Endothelial cell of umbilical vein (primary cell): ENCODE measurements around the gene SLC12A4. TPM values are rescaled to one million over a fixed set of nuclear protein-coding genes. Genes with fewer than 3 reads are reported as not detected.

Source experiments
- BruUV-seq: library from RNA; stranded (reverse); fragments of 400-500 nt; replicated peaks from 2 replicates; lab custom pipeline; 2021; lab: Mats Ljungman, UMichigan
- CTCF ChIA-PET: fragments of 300-600, 350-600 bp; sonication (Branson Sonifier 250); formaldehyde crosslinking; loops from one replicate; lab custom pipeline; 2021; ENCODE audit warnings: antibody characterized with exemption, inconsistent platforms; lab: Charles Lee
- POLR2A ChIA-PET: fragments of 300-600, 350-600 bp; sonication (Branson Sonifier 250); formaldehyde crosslinking; loops from one replicate; lab custom pipeline; 2021; ENCODE audit warnings: antibody characterized with exemption, inconsistent platforms; lab: Charles Lee
- DNase-seq: peaks from one replicate; pipeline ENCODE4 v3.0.0-alpha.2; 2011; ENCODE audit warnings: low read depth, low spot score
- FAIRE-seq: peaks from 2 replicates; lab custom pipeline; 2011; peaks lifted over from hg19 to GRCh38; lab: Jason Lieb, UNC
- H2AFZ ChIP-seq: 2 replicates; pipeline ENCODE4 v1.6.0; 2012; ENCODE audit warnings: low read depth, low read length, control low read depth, inconsistent platforms
- H3K27ac ChIP-seq: 2 replicates; pipeline ENCODE4 v1.5.1; 2011; ENCODE audit warnings: low read depth, mild to moderate bottlenecking, control low read depth, low read length, moderate library complexity; ENCODE audit not compliant: insufficient read depth
- H3K27me3 ChIP-seq, 2 experiments: 2 replicates each; pipeline versions ENCODE4 v1.6.0 to v1.6.1; 2011; ENCODE audit warnings: low read length in 2 of 2, mixed read lengths in 1 of 2; ENCODE audit not compliant: control insufficient read depth in 2 of 2, insufficient read depth in 2 of 2
- H3K36me3 ChIP-seq, 2 experiments: 2 replicates in 1 of 2; 3 replicates in 1 of 2; pipeline ENCODE4 v1.5.1; 2011; ENCODE audit warnings: low read length in 2 of 2, mild to moderate bottlenecking in 1 of 2, moderate library complexity in 1 of 2; ENCODE audit not compliant: control insufficient read depth in 2 of 2, insufficient read depth in 2 of 2; ENCODE audit errors: extremely low read depth in 1 of 2
- H3K4me1 ChIP-seq: 3 replicates; pipeline ENCODE4 v1.5.1; 2011; ENCODE audit warnings: mild to moderate bottlenecking, low read length; ENCODE audit not compliant: control insufficient read depth, insufficient read depth; ENCODE audit errors: extremely low read depth
- H3K4me2 ChIP-seq: 2 replicates; pipeline ENCODE4 v1.6.1; 2011; ENCODE audit warnings: low read length, control low read depth, mixed read lengths; ENCODE audit not compliant: insufficient read depth
- H3K4me3 ChIP-seq, 3 experiments: fragments of 200-600 bp in 1 of 3; sonication (generic), shearing (Covaris generic) in 1 of 3; replicated peaks in 1 of 3; 2 replicates each; pipeline ENCODE4 v1.5.1; 2011 to 2016; ENCODE audit warnings: control low read depth in 3 of 3, low read length in 3 of 3, mild to moderate bottlenecking in 2 of 3, inconsistent platforms in 1 of 3, low read depth in 1 of 3, moderate library complexity in 1 of 3; ENCODE audit not compliant: insufficient read depth in 1 of 3
- H3K79me2 ChIP-seq: 2 replicates; pipeline ENCODE4 v1.6.0; 2012; ENCODE audit warnings: low read length, inconsistent platforms; ENCODE audit not compliant: control insufficient read depth, insufficient read depth
- H3K9ac ChIP-seq: replicated peaks from 2 replicates; pipeline ENCODE3; 2011; ENCODE audit warnings: low read length, control low read depth; ENCODE audit not compliant: insufficient read depth; ENCODE audit errors: extremely low read depth
- H3K9me1 ChIP-seq: replicated peaks from 3 replicates; pipeline ENCODE4 v1.6.0; 2011; ENCODE audit warnings: mild to moderate bottlenecking, low read length; ENCODE audit not compliant: control insufficient read depth, insufficient read depth; ENCODE audit errors: extremely low read depth
- H3K9me3 ChIP-seq: replicated peaks from 2 replicates; pipeline ENCODE4 v1.5.1; 2012; ENCODE audit warnings: low read length, inconsistent platforms; ENCODE audit not compliant: control insufficient read depth, insufficient read depth
- H4K20me1 ChIP-seq: replicated peaks from 2 replicates; pipeline ENCODE3; 2011; ENCODE audit warnings: mild to moderate bottlenecking, low read length; ENCODE audit not compliant: control insufficient read depth, insufficient read depth; ENCODE audit errors: extremely low read depth
- EZH2 ChIP-seq: IDR thresholded peaks from 2 replicates; pipeline ENCODE4 v1.6.1; 2012; ENCODE audit warnings: borderline replicate concordance, low read depth, mild to moderate bottlenecking, moderate library complexity, low read length, inconsistent platforms; ENCODE audit not compliant: severe bottlenecking
- FOS ChIP-seq: IDR thresholded peaks from 2 replicates; pipeline ENCODE4 v1.6.1; 2011; ENCODE audit warnings: mild to moderate bottlenecking, low read length, moderate library complexity, borderline replicate concordance; ENCODE audit not compliant: insufficient read depth
- GATA2 ChIP-seq: IDR thresholded peaks from 2 replicates; pipeline ENCODE4 v1.7.0; 2011; ENCODE audit warnings: low read depth, mild to moderate bottlenecking, moderate library complexity, mixed read lengths, low read length; ENCODE audit not compliant: insufficient read length, insufficient read depth
- JUN ChIP-seq: IDR thresholded peaks from 2 replicates; pipeline ENCODE4 v1.6.1; 2011; ENCODE audit warnings: borderline replicate concordance, low read depth; ENCODE audit not compliant: insufficient read length, insufficient read depth
- MAX ChIP-seq: IDR thresholded peaks from 2 replicates; pipeline ENCODE4 v1.6.1; 2011; ENCODE audit not compliant: insufficient read depth, insufficient read length
- MYC ChIP-seq: IDR thresholded peaks from one replicate; pipeline ENCODE4 v1.6.1; 2011; ENCODE audit warnings: mild to moderate bottlenecking, low read depth, low read length
- POLR2A ChIP-seq: IDR thresholded peaks from 2 replicates; pipeline ENCODE4 v1.6.1; 2012; ENCODE audit warnings: low read depth, mild to moderate bottlenecking, control low read depth, low read length
- POLR2AphosphoS5 ChIP-seq: IDR thresholded peaks from 2 replicates; pipeline ENCODE4 v1.6.1; 2012; ENCODE audit warnings: low read depth, mild to moderate bottlenecking, control low read depth, low read length, moderate library complexity; ENCODE audit not compliant: insufficient read depth
- dilution Hi-C: fragments of 300-500 bp; cut with MboI; formaldehyde crosslinking; loops from one replicate; pipeline ENCODE4 v1.15.0; 2019; ENCODE audit warnings: low sequenced_read_pairs; ENCODE audit not compliant: extremely low pct_ligation_motif_present
- intact Hi-C: fragments of 100-400 bp; cut with micrococcal nuclease; formaldehyde crosslinking; loops from one replicate; pipeline ENCODE4 v1.10.0; 2022
- polyA plus RNA-seq, 4 experiments: library from polyadenylated mRNA; depleted of rRNA in 3 of 4; stranded (reverse) in 3 of 4; unstranded in 1 of 4; fragments of >200 nt; gene quantifications; 2 replicates each; pipeline versions ENCODE4 v1.2.1 to v1.2.3, GENCODE V29; 2011 to 2012; ENCODE audit warnings: missing spikeins in 1 of 4
- total RNA-seq: library from RNA; stranded (reverse); gene quantifications from 2 replicates; pipeline ENCODE4 v1.2.3, GENCODE V29; 2021
- TF ChIP-seq, protein P1 (sequence below), 2 donors: IDR thresholded peaks; 1 replicate in 1 of 2; 2 replicates in 1 of 2; pipeline ENCODE4 v1.5.1; 2011; ENCODE audit warnings: low read length in 2 of 2, mild to moderate bottlenecking in 2 of 2, moderate library complexity in 2 of 2, control low read depth in 1 of 2, inconsistent platforms in 1 of 2, low read depth in 1 of 2; ENCODE audit not compliant: insufficient read depth in 1 of 2; ENCODE audit errors: extremely low read depth in 1 of 2

Gene SLC12A4
- total and polyA plus RNA-seq, 2 donors (not counting 3 experiments of a cell fraction or from before 2014, with no cell fraction given): 110 to 114 TPM

- Histone ChIP-seq H2AFZ (peak overlapping the region; percentile 10), H3K79me2 (no peaks in the 10 kb centered on the region), H3K4me3 (no peak overlapping the region), H4K20me1 (no peaks in the 10 kb centered on the region), H3K27me3 (no peaks in the 10 kb centered on the region), H3K36me3 (no peaks in the 10 kb centered on the region), H3K9ac (no peak overlapping the region), H3K9me3 (no peaks in the 10 kb centered on the region), H3K4me1 (peaks cover 9% of the 10 kb centered on the region), H3K27ac (no peak overlapping the region), H3K9me1 (no peaks in the 10 kb centered on the region), H3K4me2 (no peak overlapping the region)
- intact Hi-C loops: no loop called here
- POLR2A ChIA-PET: no interaction called here
- DNase-seq (peak; percentile 69), FAIRE-seq (peak; percentile 89)
- TF ChIP-seq JUN (no peak), EZH2 (no peak), MYC (no peak), POLR2A (no peak), POLR2AphosphoS5 (no peak), FOS (no peak), GATA2 (no peak), MAX (no peak)
- TF ChIP-seq, protein P1, sequence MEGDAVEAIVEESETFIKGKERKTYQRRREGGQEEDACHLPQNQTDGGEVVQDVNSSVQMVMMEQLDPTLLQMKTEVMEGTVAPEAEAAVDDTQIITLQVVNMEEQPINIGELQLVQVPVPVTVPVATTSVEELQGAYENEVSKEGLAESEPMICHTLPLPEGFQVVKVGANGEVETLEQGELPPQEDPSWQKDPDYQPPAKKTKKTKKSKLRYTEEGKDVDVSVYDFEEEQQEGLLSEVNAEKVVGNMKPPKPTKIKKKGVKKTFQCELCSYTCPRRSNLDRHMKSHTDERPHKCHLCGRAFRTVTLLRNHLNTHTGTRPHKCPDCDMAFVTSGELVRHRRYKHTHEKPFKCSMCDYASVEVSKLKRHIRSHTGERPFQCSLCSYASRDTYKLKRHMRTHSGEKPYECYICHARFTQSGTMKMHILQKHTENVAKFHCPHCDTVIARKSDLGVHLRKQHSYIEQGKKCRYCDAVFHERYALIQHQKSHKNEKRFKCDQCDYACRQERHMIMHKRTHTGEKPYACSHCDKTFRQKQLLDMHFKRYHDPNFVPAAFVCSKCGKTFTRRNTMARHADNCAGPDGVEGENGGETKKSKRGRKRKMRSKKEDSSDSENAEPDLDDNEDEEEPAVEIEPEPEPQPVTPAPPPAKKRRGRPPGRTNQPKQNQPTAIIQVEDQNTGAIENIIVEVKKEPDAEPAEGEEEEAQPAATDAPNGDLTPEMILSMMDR (IDR thresholded peaks at IDR 0.05; ENCODE audit: extremely low read depth in 1 of 2, insufficient read depth in 1 of 2, low read depth in 1 of 2, low read length in 2 of 2): no peak
- dilution Hi-C loops: no loop called here
- BruUV-seq: no TSS peak
- CTCF ChIA-PET: interaction anchor here (0.9 to 3.3 kb wide), 5 partner anchors 18 to 76 kb away, joined by 3 to 11 read pairs (median 3); partner anchors contain the start of genes DDX28 and DUS2
These were observed 32.0 kb upstream of the SLC12A4 start for GRCh38 chr16:68000450-68000849.
